HepG2 (cell line): Measurements from ENCODE around the gene IQCN. TPM values are rescaled to one million over a fixed set of nuclear protein-coding genes. Genes with fewer than 3 reads are reported as not detected.

Experiments
- ASH2L ChIP-seq: fragments of 300-600, 200-600 bp; sonication (generic); IDR thresholded peaks from 2 replicates; pipeline ENCODE4 v1.7.0; 2017; ENCODE audit warnings: low read depth, mild to moderate bottlenecking, moderate library complexity, mixed read lengths, low read length; ENCODE audit not compliant: insufficient read length
- CTCF ChIP-seq: sonication (generic); formaldehyde crosslinking; IDR thresholded peaks from 2 replicates; pipeline ENCODE4 v1.5.0; 2020; ENCODE audit warnings: mild to moderate bottlenecking, missing genetic modification reagents, moderate library complexity
- GLI4 ChIP-seq: sonication (generic); formaldehyde crosslinking; IDR thresholded peaks from 2 replicates; pipeline ENCODE4 v1.5.1; 2020; ENCODE audit warnings: missing genetic modification reagents, mild to moderate bottlenecking, moderate library complexity, borderline replicate concordance
- PPARG ChIP-seq: conservative IDR thresholded peaks from 2 replicates; pipeline ENCODE4 v1.6.1; 2016; ENCODE audit warnings: missing biosample characterization, missing genetic modification reagents
- SSRP1 ChIP-seq: IDR thresholded peaks from 2 replicates; pipeline ENCODE4 v1.6.1; 2016; ENCODE audit warnings: control low read depth
- ZNF101 ChIP-seq: sonication (generic); formaldehyde crosslinking; IDR thresholded peaks from 2 replicates; pipeline ENCODE4 v1.4.0; 2020; ENCODE audit warnings: mild to moderate bottlenecking, low read depth, missing genetic modification reagents, borderline replicate concordance
- ZNF281 ChIP-seq: sonication (generic); formaldehyde crosslinking; IDR thresholded peaks from 2 replicates; pipeline ENCODE4 v1.4.0; 2020; ENCODE audit warnings: missing genetic modification reagents, borderline replicate concordance
- ZNF615 ChIP-seq: sonication (generic); formaldehyde crosslinking; IDR thresholded peaks from 2 replicates; pipeline ENCODE4 v1.5.0; 2020; ENCODE audit warnings: mild to moderate bottlenecking, missing genetic modification reagents, borderline replicate concordance
- ZNF619 ChIP-seq: sonication (generic); formaldehyde crosslinking; IDR thresholded peaks from 2 replicates; pipeline ENCODE4 v1.4.0; 2020; ENCODE audit warnings: mild to moderate bottlenecking, missing genetic modification reagents
- ZXDC ChIP-seq: sonication (generic); formaldehyde crosslinking; IDR thresholded peaks from 2 replicates; pipeline ENCODE4 v1.5.0; 2020; ENCODE audit warnings: mild to moderate bottlenecking, missing genetic modification reagents
- polyA plus RNA-seq, 8 experiments: library from polyadenylated mRNA; depleted of rRNA in 3 of 8; stranded (reverse) in 7 of 8; unstranded in 1 of 8; fragments of >200 nt; fragmentation: Illumina TruSeq in 4 of 8; extraction: Trizol in 4 of 8; gene quantifications; 2 replicates each; pipeline versions ENCODE4 v1.2.1 to v1.2.3, GENCODE V29; 2011 to 2016; ENCODE audit warnings: low read depth in 4 of 8, missing spikeins in 1 of 8, mixed read lengths in 1 of 8; ENCODE audit not compliant: insufficient read depth in 1 of 8
- total RNA-seq, 5 experiments: library from RNA; depleted of rRNA; stranded (reverse); fragments of >200 nt; fragmentation: Illumina TruSeq; extraction: Trizol; gene quantifications; 2 replicates each; pipeline ENCODE4 v1.2.3, GENCODE V29; 2016; ENCODE audit warnings: low read depth in 1 of 5
- TF ChIP-seq, protein P1 (sequence below), 2 experiments: sonication (generic) in 1 of 2; formaldehyde crosslinking in 1 of 2; IDR thresholded peaks; 2 replicates each; pipeline versions ENCODE4 v1.6.1 to v1.9.0; 2014 to 2022; ENCODE audit warnings: antibody characterized with exemption in 1 of 2, borderline replicate concordance in 1 of 2, inconsistent platforms in 1 of 2, low read depth in 1 of 2, missing genetic modification reagents in 1 of 2
- TF ChIP-seq, protein P2 (sequence below): sonication (generic); formaldehyde crosslinking; IDR thresholded peaks from 2 replicates; pipeline ENCODE4 v1.5.0; 2020; ENCODE audit warnings: mild to moderate bottlenecking, missing genetic modification reagents, borderline replicate concordance

The IQCN gene
- total and polyA plus RNA-seq, 2 of the 13 experiments (the other 11 are each of a cell fraction or from before 2014, with no cell fraction given) = 0.04 to 0.18 TPM

DNA sequence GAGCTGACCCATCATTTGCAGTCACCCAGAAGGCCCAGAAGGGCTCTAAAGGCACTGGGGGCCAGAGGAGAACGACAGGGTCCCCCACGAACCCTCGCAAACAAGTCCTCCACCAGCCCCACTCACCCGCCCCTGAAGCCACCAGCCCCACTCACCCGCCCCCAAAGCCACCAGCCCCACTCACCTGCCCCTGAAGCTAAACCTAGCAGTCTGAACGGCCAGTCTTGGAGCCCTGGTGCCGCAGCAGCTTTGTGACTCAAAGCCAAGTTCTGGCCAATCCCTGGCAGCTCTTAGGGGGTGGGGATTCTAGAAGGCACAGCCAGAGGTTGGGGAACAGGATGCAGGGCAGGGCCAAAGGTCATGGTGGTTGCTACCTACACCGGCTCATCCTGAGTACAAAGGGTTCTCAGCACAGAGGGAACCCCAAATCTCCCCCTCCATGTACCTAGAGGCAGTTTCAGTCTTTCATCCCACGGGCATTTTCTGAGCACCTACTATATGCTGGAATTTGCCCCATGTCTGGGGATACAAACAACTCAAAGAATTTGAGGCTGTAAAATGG lies at the start of gene IQCN (continued):
- 0 out of 2 replicates have a peak, but pooled peaks have one; percentile 8 for TF ChIP-seq CTCF (CRISPR knock-in tag)
- 0 out of 2 replicates have a peak, but pooled peaks have one; percentile 17 for TF ChIP-seq ZNF281 (CRISPR knock-in tag)
- TF ChIP-seq PPARG (CRISPR knock-in tag) = no peak
- no peak for TF ChIP-seq ZXDC
- TF ChIP-seq ASH2L = peak; percentile 25
- TF ChIP-seq, protein P1, sequence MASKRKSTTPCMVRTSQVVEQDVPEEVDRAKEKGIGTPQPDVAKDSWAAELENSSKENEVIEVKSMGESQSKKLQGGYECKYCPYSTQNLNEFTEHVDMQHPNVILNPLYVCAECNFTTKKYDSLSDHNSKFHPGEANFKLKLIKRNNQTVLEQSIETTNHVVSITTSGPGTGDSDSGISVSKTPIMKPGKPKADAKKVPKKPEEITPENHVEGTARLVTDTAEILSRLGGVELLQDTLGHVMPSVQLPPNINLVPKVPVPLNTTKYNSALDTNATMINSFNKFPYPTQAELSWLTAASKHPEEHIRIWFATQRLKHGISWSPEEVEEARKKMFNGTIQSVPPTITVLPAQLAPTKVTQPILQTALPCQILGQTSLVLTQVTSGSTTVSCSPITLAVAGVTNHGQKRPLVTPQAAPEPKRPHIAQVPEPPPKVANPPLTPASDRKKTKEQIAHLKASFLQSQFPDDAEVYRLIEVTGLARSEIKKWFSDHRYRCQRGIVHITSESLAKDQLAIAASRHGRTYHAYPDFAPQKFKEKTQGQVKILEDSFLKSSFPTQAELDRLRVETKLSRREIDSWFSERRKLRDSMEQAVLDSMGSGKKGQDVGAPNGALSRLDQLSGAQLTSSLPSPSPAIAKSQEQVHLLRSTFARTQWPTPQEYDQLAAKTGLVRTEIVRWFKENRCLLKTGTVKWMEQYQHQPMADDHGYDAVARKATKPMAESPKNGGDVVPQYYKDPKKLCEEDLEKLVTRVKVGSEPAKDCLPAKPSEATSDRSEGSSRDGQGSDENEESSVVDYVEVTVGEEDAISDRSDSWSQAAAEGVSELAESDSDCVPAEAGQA (IDR thresholded peaks at IDR 0.05; ENCODE audit: low read depth) = no peak
- TF ChIP-seq, protein P1 (CRISPR knock-in tag; IDR thresholded peaks at IDR 0.05; ENCODE audit: borderline replicate concordance) = no peak
- TF ChIP-seq ZNF101 = no peak
- TF ChIP-seq GLI4 = no peak
- TF ChIP-seq, protein P2, sequence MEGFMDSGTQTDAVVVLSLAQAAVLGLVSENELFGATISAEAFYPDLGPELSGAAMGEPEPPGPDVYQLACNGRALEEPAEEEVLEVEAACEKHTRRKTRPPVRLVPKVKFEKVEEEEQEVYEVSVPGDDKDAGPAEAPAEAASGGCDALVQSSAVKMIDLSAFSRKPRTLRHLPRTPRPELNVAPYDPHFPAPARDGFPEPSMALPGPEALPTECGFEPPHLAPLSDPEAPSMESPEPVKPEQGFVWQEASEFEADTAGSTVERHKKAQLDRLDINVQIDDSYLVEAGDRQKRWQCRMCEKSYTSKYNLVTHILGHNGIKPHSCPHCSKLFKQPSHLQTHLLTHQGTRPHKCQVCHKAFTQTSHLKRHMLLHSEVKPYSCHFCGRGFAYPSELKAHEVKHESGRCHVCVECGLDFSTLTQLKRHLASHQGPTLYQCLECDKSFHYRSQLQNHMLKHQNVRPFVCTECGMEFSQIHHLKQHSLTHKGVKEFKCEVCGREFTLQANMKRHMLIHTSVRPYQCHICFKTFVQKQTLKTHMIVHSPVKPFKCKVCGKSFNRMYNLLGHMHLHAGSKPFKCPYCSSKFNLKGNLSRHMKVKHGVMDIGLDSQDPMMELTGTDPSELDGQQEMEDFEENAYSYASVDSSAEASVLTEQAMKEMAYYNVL = peak; percentile 24; the same call in 1 of the 2 replicates
- no peak for TF ChIP-seq ZNF619 (CRISPR knock-in tag)
- TF ChIP-seq SSRP1 (CRISPR knock-in tag) = no peak
- TF ChIP-seq ZNF615 (CRISPR knock-in tag) = no peak
